Keratinocyte (primary cell): Measurements from ENCODE around the gene VCAM1. TPM values are rescaled to one million over a fixed set of nuclear protein-coding genes. Genes with fewer than 3 reads are reported as not detected.

ENCODE experiments used
- DNase-seq: peaks from one replicate; pipeline ENCODE4 v3.0.0-alpha.2; 2011; ENCODE audit warnings: low read depth, missing footprints, low spot score
- FAIRE-seq: peaks from 2 replicates; lab custom pipeline; 2011; peaks lifted over from hg19 to GRCh38; lab: Jason Lieb, UNC
- H2AFZ ChIP-seq: 2 replicates; pipeline ENCODE4 v1.6.0; 2012; ENCODE audit warnings: low read length, control low read depth, inconsistent platforms; ENCODE audit not compliant: control insufficient read depth
- H3K27ac ChIP-seq: 2 replicates; pipeline ENCODE4 v1.5.1; 2011; ENCODE audit warnings: low read length; ENCODE audit not compliant: control insufficient read depth, insufficient read depth
- H3K27me3 ChIP-seq: 3 replicates; pipeline ENCODE4 v1.6.0; 2011; ENCODE audit warnings: low read length; ENCODE audit not compliant: control insufficient read depth, insufficient read depth; ENCODE audit errors: extremely low read depth
- H3K36me3 ChIP-seq, 2 experiments: 2 replicates in 1 of 2; 3 replicates in 1 of 2; pipeline ENCODE4 v1.5.1; 2011; ENCODE audit warnings: low read length in 2 of 2, mild to moderate bottlenecking in 1 of 2; ENCODE audit not compliant: control insufficient read depth in 2 of 2, insufficient read depth in 2 of 2; ENCODE audit errors: extremely low read depth in 1 of 2
- H3K4me1 ChIP-seq: 3 replicates; pipeline ENCODE4 v1.5.1; 2011; ENCODE audit warnings: low read length; ENCODE audit not compliant: control insufficient read depth, insufficient read depth; ENCODE audit errors: extremely low read depth
- H3K4me2 ChIP-seq: 3 replicates; pipeline ENCODE4 v1.6.0; 2011; ENCODE audit warnings: low read depth, low read length; ENCODE audit not compliant: control insufficient read depth, insufficient read depth; ENCODE audit errors: extremely low read depth
- H3K4me3 ChIP-seq, 3 experiments: fragments of 200-600 bp in 1 of 3; sonication (generic) in 1 of 3; 2 replicates in 2 of 3; 3 replicates in 1 of 3; pipeline ENCODE4 v1.5.1; 2011 to 2016; ENCODE audit warnings: low read length in 3 of 3, mild to moderate bottlenecking in 3 of 3, control low read depth in 2 of 3, inconsistent platforms in 1 of 3, low read depth in 1 of 3, mixed read lengths in 1 of 3, mixed run types in 1 of 3, moderate library complexity in 1 of 3; ENCODE audit not compliant: control insufficient read depth in 2 of 3, insufficient read depth in 2 of 3; ENCODE audit errors: extremely low read depth in 1 of 3
- H3K79me2 ChIP-seq: 2 replicates; pipeline ENCODE4 v1.6.0; 2012; ENCODE audit warnings: low read length; ENCODE audit not compliant: control insufficient read depth, insufficient read depth
- H3K9ac ChIP-seq: 3 replicates; pipeline ENCODE4 v1.6.0; 2011; ENCODE audit warnings: low read length; ENCODE audit not compliant: control insufficient read depth, insufficient read depth; ENCODE audit errors: extremely low read depth
- H3K9me1 ChIP-seq: 3 replicates; pipeline ENCODE4 v1.6.0; 2011; ENCODE audit warnings: low read length; ENCODE audit not compliant: control insufficient read depth, insufficient read depth; ENCODE audit errors: extremely low read depth
- H3K9me3 ChIP-seq: 2 replicates; pipeline ENCODE4 v1.5.1; 2012; ENCODE audit warnings: low read depth, low read length; ENCODE audit not compliant: control insufficient read depth
- H4K20me1 ChIP-seq: 3 replicates; pipeline ENCODE4 v1.6.0; 2011; ENCODE audit warnings: low read length; ENCODE audit not compliant: control insufficient read depth, insufficient read depth; ENCODE audit errors: extremely low read depth
- CTCF ChIP-seq, 3 experiments: IDR thresholded peaks in 1 of 3; conservative IDR thresholded peaks in 1 of 3; optimal IDR thresholded peaks in 1 of 3; 2 replicates in 2 of 3; 3 replicates in 1 of 3; pipeline versions ENCODE3 to v1.5.1; 2011; ENCODE audit warnings: low read length in 3 of 3, mild to moderate bottlenecking in 3 of 3, moderate library complexity in 2 of 3, control low read depth in 1 of 3, inconsistent platforms in 1 of 3; ENCODE audit not compliant: insufficient read depth in 2 of 3; ENCODE audit errors: extremely low read depth in 1 of 3
- EZH2 ChIP-seq: IDR thresholded peaks from one replicate; pipeline ENCODE4 v1.6.1; 2012; ENCODE audit warnings: inconsistent platforms, mild to moderate bottlenecking, low read length, moderate library complexity
- dilution Hi-C: fragments of 300-500 bp; cut with MboI; formaldehyde crosslinking; loops from one replicate; pipeline ENCODE4 v1.7.0; 2020; ENCODE audit warnings: low sequenced_read_pairs; ENCODE audit not compliant: extremely low pct_ligation_motif_present
- polyA plus RNA-seq, 5 experiments: library from polyadenylated mRNA; depleted of rRNA in 3 of 5; stranded (reverse) in 3 of 5; stranded (forward) in 1 of 5; unstranded in 1 of 5; fragments of >200 nt; gene quantifications; 1 replicate in 1 of 5; 2 replicates in 3 of 5; 3 replicates in 1 of 5; pipeline versions ENCODE4 v1.2.1 to v1.2.3, GENCODE V29; 2011 to 2012; ENCODE audit warnings: missing spikeins in 2 of 5, low read depth in 1 of 5, low replicate concordance in 1 of 5

The VCAM1 gene
- polyA plus RNA-seq, 1 donor (not counting 4 experiments of a cell fraction or from before 2014, with no cell fraction given), result not detected

DNA sequence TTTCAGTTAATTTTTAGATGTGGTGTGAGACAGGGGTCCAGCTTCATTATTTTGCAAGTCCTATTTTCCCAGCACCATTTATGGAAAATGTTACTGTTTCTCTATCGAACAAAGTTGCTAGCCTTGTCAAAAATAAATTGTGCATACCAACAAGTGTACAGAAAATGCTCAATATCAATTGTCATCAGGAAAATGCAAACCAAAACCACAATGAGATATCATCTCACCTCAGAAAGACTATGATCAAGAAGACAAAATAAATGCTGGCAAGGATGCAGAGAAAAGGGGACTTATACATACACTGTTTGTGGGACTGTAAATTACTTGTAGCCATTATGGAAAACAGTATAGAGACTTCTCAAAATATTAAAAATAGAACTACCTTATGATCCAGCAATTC is 54.8 kb downstream of the VCAM1 start:
- Histone ChIP-seq H2AFZ (no peak overlapping the region), H3K4me2 (no peak overlapping the region), H3K27ac (no peak overlapping the region), H3K79me2 (no peaks in the 10 kb centered on the region), H3K4me3 (no peak overlapping the region), H4K20me1 (no peaks in the 10 kb centered on the region), H3K36me3 (no peaks in the 10 kb centered on the region), H3K4me1 (no peaks in the 10 kb centered on the region), H3K27me3 (no peaks in the 10 kb centered on the region), H3K9ac (no peak overlapping the region), H3K9me1 (no peaks in the 10 kb centered on the region), H3K9me3 (no peaks in the 10 kb centered on the region)
- FAIRE-seq (no peak), DNase-seq (no peak)
- TF ChIP-seq EZH2, result no peak
- TF ChIP-seq CTCF (optimal IDR thresholded peaks at IDR 0.05 in 1 of 3, IDR thresholded peaks at IDR 0.05 in 1 of 3, conservative IDR thresholded peaks at IDR 0.05 in 1 of 3; ENCODE audit: extremely low read depth in 1 of 3, insufficient read depth in 2 of 3, low read length in 3 of 3), result no peak
- dilution Hi-C loops, result no loop called here

DNA sequence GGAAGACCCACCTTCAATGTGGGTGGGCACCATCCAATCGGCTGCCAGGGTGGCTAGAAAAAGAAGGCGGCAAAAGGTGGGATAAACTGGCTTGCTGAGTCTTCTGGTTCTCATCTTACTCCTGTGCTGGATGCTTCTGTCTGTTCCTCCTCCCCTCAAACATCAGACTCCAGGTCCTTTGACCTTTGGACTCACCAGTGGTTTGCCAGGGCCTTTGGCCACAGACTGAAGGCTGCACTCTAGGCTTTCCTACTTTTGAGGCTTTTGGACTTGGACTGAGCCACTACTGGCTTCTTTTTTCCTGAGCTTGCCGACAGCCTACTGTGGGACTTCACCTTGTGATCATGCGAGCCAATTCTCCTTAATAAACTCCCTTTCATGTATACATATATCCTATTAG is 55.9 kb downstream of the VCAM1 start:
- no peak for TF ChIP-seq EZH2
- no peak for TF ChIP-seq CTCF (optimal IDR thresholded peaks at IDR 0.05 in 1 of 3, IDR thresholded peaks at IDR 0.05 in 1 of 3, conservative IDR thresholded peaks at IDR 0.05 in 1 of 3; ENCODE audit: extremely low read depth in 1 of 3, insufficient read depth in 2 of 3, low read length in 3 of 3)
- Histone ChIP-seq H3K9me3 (no peaks in the 10 kb centered on the region), H3K27me3 (no peaks in the 10 kb centered on the region), H2AFZ (no peak overlapping the region), H3K9ac (no peak overlapping the region), H3K4me3 (no peak overlapping the region), H3K9me1 (no peaks in the 10 kb centered on the region), H3K4me2 (no peak overlapping the region), H3K27ac (no peak overlapping the region), H3K4me1 (no peaks in the 10 kb centered on the region), H3K79me2 (no peaks in the 10 kb centered on the region), H3K36me3 (no peaks in the 10 kb centered on the region), H4K20me1 (no peaks in the 10 kb centered on the region)
- dilution Hi-C loops, result no loop called here
- DNase-seq (no peak), FAIRE-seq (no peak)
